Lower lobe of right lung (tissue), 2 donors: ENCODE results near the gene LPIN2. TPM values are rescaled to one million over a fixed set of nuclear protein-coding genes. Genes with fewer than 3 reads are reported as not detected.
A peak's percentile ranks its signal among the peaks of the same experiment; 100 is the strongest.

Experiments used
- ATAC-seq, 2 donors: fragments of 200-7000 bp; cut with Tn5 transposase; one replicate each; pipeline ENCODE4 v1.9.1; 2020 to 2022; ENCODE audit warnings: mild to moderate bottlenecking in 2 of 2, moderate library complexity in 2 of 2
- DNase-seq: peaks from one replicate; pipeline ENCODE4 v3.0.0-alpha.2; 2020
- H3K27ac ChIP-seq: fragments of 200-600 bp; one replicate; pipeline ENCODE4 v1.8.0; 2022
- H3K27me3 ChIP-seq: fragments of 200-600 bp; one replicate; pipeline ENCODE4 v1.8.0; 2022; ENCODE audit warnings: low read depth
- H3K36me3 ChIP-seq: fragments of 200-600 bp; one replicate; pipeline ENCODE4 v1.8.0; 2022; ENCODE audit warnings: mild to moderate bottlenecking
- H3K4me1 ChIP-seq: fragments of 200-600 bp; one replicate; pipeline ENCODE4 v1.8.0; 2022
- H3K4me3 ChIP-seq: fragments of 200-600 bp; one replicate; pipeline ENCODE4 v1.8.0; 2022; ENCODE audit warnings: mild to moderate bottlenecking
- H3K9me3 ChIP-seq: fragments of 200-600 bp; one replicate; pipeline ENCODE4 v1.8.0; 2022
- CTCF ChIP-seq: fragments of 200-600 bp; IDR thresholded peaks from one replicate; pipeline ENCODE4 v1.8.0; 2022; ENCODE audit warnings: antibody characterized with exemption, mild to moderate bottlenecking
- intact Hi-C: fragments of 100-400 bp; cut with DNase I; formaldehyde crosslinking; loops from one replicate; pipeline ENCODE4 v1.11.0; 2022
- total RNA-seq: library from RNA; stranded (reverse); fragmentation: NEBNext Ultra II Directional; extraction: Animal tissue kit (Norgen Biotek cat#: 25700); gene quantifications from one replicate; pipeline ENCODE4 v1.2.1, GENCODE V29; 2021
- donor health status: DM: no; HTN: yes; CAD: no; lungs with severe emphysema.

The LPIN2 gene
- total RNA-seq, 1 donor from 2014 or later = 51.1 TPM

- intact Hi-C loops = no loop called here
Observed at GRCh38 chr18:2970344-2970743, 42.6 kb downstream of the LPIN2 start.

GRCh38 chr18:2969695-2970094, 43.2 kb downstream of the LPIN2 start:
- intact Hi-C loops = no loop called here
- Histone ChIP-seq H3K4me1 (peaks cover 73% of the 10 kb centered on the region), H3K4me3 (no peak overlapping the region), H3K27me3 (no peaks in the 10 kb centered on the region), H3K27ac (peak overlapping the region; percentile 68), H3K36me3 (no peaks in the 10 kb centered on the region), H3K9me3 (no peaks in the 10 kb centered on the region)
- TF ChIP-seq CTCF = no peak
- ATAC-seq (peak in 1 of 2 donors; percentile 24), DNase-seq (no peak)

More at GRCh38 chr18:2970344-2970743, 42.6 kb downstream of the LPIN2 start:
- H3K27ac ChIP-seq = peak overlapping the region; percentile 68
- no peaks in the 10 kb centered on the region for H3K9me3 ChIP-seq
- no peak for TF ChIP-seq CTCF
- no peaks in the 10 kb centered on the region for H3K27me3 ChIP-seq
- DNase-seq = no peak
- no peak for ATAC-seq
- H3K36me3 ChIP-seq = no peaks in the 10 kb centered on the region
- H3K4me1 ChIP-seq = peaks cover 73% of the 10 kb centered on the region
- no peak overlapping the region for H3K4me3 ChIP-seq

GRCh38 chr18:2968606-2969005, 44.3 kb downstream of the LPIN2 start:
- peak; percentile 60 for DNase-seq
- no peak overlapping the region for H3K4me3 ChIP-seq
- peaks cover 73% of the 10 kb centered on the region for H3K4me1 ChIP-seq
- H3K36me3 ChIP-seq = no peaks in the 10 kb centered on the region
- peak overlapping the region; percentile 68 for H3K27ac ChIP-seq
- TF ChIP-seq CTCF = no peak
- intact Hi-C loops = no loop called here
- H3K9me3 ChIP-seq = no peaks in the 10 kb centered on the region
- H3K27me3 ChIP-seq = no peaks in the 10 kb centered on the region
- ATAC-seq = peak; percentile 78 to 83

- DNase-seq (no peak), ATAC-seq (peak in 1 of 2 donors; percentile 11)
- no peaks in the 10 kb centered on the region for H3K36me3 ChIP-seq
- peak overlapping the region; percentile 22 for H3K4me3 ChIP-seq
- H3K9me3 ChIP-seq = no peaks in the 10 kb centered on the region
- TF ChIP-seq CTCF = no peak
- intact Hi-C loops = no loop called here
- no peaks in the 10 kb centered on the region for H3K27me3 ChIP-seq
- peak overlapping the region; percentile 57 for H3K27ac ChIP-seq
- H3K4me1 ChIP-seq = peaks cover 68% of the 10 kb centered on the region
Observed at GRCh38 chr18:2967820-2968219, 45.1 kb downstream of the LPIN2 start.

- H3K4me3 ChIP-seq = peak overlapping the region; percentile 22
- TF ChIP-seq CTCF = no peak
- intact Hi-C loops = no loop called here
- no peaks in the 10 kb centered on the region for H3K27me3 ChIP-seq
- ATAC-seq = no peak
- no peak for DNase-seq
- H3K4me1 ChIP-seq = peaks cover 64% of the 10 kb centered on the region
- no peaks in the 10 kb centered on the region for H3K9me3 ChIP-seq
- H3K27ac ChIP-seq = peak overlapping the region; percentile 57
- H3K36me3 ChIP-seq = no peaks in the 10 kb centered on the region
Observed at GRCh38 chr18:2967357-2967756, 45.6 kb downstream of the LPIN2 start.

GRCh38 chr18:2966560-2966959, 46.4 kb downstream of the LPIN2 start:
- intact Hi-C loops = no loop called here
- Histone ChIP-seq H3K4me1 (peaks cover 64% of the 10 kb centered on the region), H3K4me3 (no peak overlapping the region), H3K27me3 (no peaks in the 10 kb centered on the region), H3K36me3 (no peaks in the 10 kb centered on the region), H3K27ac (peak overlapping the region; percentile 57), H3K9me3 (no peaks in the 10 kb centered on the region)
- no peak for ATAC-seq
- DNase-seq = no peak
- no peak for TF ChIP-seq CTCF
